Measurements from ENCODE around the gene ETS1.

ETS1 gene

GRCh38 chr11:128419012-128419767 lies 168.2 kb downstream of the ETS1 start:
- POLR2A ChIA-PET (ENCODE audit: low non-redundant PET) = no interaction called here
- DNase-seq (ENCODE audit: low spot score) = no peak
- H3K27ac ChIP-seq = no peak overlapping the region
- CTCF ChIA-PET = no interaction called here
- no peak for TF ChIP-seq CTCF (conservative IDR thresholded peaks at IDR 0.05; ENCODE audit: low read depth)

DNA sequence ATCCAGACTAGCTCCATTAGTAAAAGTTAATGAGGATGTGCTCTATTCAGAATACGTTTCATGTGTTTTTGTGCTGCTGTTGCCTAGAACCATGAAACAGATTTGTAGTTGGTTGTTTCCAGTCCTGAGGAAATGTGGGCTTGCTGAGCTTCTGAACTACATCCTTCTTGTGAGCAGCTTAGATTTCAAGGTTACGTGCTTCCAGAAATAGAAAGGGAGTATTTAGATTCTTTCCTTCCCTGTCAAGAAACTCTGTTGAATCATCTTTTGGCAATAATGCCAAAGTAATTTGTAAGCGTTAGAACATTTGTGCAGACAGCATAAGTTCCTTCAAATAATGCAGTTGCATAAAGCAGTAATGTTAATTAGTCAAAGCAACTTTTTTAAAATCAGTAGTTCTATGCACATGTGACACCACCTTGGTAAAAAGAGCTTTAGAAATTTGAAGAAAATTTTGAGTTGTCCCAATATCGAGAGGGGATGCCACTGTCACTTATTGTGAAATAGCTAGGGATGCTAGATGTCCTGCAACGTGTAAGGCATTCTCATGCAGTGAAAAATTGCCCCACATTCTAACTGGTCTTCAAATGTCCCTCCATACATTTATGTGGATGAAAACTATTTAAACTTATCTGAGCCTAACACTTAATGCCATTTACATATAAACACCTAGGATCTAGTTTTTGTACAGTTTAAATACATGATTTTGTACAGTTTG lies 169.6 kb downstream of the ETS1 start:
- DNase-seq (ENCODE audit: low spot score) = peak; percentile 18

GRCh38 chr11:128416976-128417375 lies 170.4 kb downstream of the ETS1 start:
- POLR2A ChIA-PET (ENCODE audit: low non-redundant PET) = no interaction called here
- CTCF ChIA-PET = no interaction called here
- no peak overlapping the region for H3K27ac ChIP-seq
- no peak for DNase-seq (ENCODE audit: low spot score)
- TF ChIP-seq CTCF (conservative IDR thresholded peaks at IDR 0.05; ENCODE audit: low read depth) = no peak

More for the DNA sequence above, 169.6 kb downstream of the ETS1 start:
- TF ChIP-seq CTCF (conservative IDR thresholded peaks at IDR 0.05; ENCODE audit: low read depth) = no peak
- no peak overlapping the region for H3K27ac ChIP-seq
- ChIA-PET CTCF (no interaction called here), POLR2A (ENCODE audit: low non-redundant PET) (no interaction called here)

- DNase-seq (ENCODE audit: low spot score) = no peak
- no peak overlapping the region for H3K27ac ChIP-seq
- ChIA-PET CTCF (no interaction called here), POLR2A (ENCODE audit: low non-redundant PET) (no interaction called here)
- no peak for TF ChIP-seq CTCF (conservative IDR thresholded peaks at IDR 0.05; ENCODE audit: low read depth)
Measured at GRCh38 chr11:128415539-128415938, 171.8 kb downstream of the ETS1 start.

DNA sequence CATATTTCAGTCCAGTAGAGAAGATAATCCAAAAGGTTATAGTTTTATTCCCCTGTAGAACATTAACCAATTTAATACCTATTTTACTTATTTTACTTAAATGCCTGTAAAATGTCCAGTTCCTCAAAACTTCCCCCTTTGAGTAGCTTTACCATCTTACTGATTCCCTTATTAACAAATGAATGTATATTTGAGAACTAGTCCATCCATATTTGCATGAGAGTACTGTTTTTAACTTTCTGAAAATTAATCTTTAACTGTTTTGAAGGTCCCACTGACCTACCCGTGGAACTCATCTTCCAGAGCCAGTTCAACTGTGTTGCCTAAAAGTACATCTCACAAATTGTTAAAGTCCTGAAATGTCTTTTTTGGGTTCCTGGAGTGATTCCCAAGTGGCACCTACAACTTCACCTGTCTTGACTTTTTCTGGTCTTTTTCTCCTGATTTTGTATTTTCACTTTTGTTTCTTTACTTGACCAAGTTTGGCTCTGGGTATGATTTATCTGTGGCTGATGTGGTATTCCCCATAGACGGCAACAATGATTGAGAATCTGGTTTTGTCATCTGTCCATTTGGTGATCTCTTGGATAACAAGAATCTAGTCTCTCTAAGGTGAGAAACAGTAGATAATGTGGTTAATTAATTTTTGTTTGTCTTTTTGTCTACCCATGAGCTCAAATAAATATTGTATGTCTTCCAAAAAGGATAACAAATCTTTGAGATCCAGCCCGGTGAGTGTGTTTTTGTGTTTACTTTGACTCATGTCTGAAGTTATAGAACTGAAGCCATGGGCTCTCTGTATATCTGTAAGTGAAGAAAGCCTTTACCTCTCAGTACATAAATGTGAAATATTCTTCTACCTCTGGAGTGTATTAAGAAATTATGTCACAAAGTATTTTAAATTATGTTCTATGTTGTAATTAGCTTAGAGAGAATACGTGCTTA lies 174.2 kb downstream of the ETS1 start:
- POLR2A ChIA-PET (ENCODE audit: low non-redundant PET) = no interaction called here
- no peak overlapping the region for H3K27ac ChIP-seq

More for the DNA sequence above, 174.2 kb downstream of the ETS1 start:
- DNase-seq (ENCODE audit: low spot score) = no peak
- TF ChIP-seq CTCF (conservative IDR thresholded peaks at IDR 0.05; ENCODE audit: low read depth) = no peak
- CTCF ChIA-PET = interaction anchor here (0.7 kb wide), 1 partner anchor 241 kb away, joined by 3 read pairs; no protein-coding TSS in a partner anchor
